T-cell (primary cell): ENCODE measurements around the gene LRRC1. TPM values are rescaled to one million over a fixed set of nuclear protein-coding genes. Genes with fewer than 3 reads are reported as not detected.

Experiments used
- ATAC-seq, 4 experiments: fragments of 200-7000 bp in 3 of 4; fragments of 150-1000 bp in 1 of 4; cut with Tn5 transposase; replicated peaks in 1 of 4; 1 replicate in 3 of 4; 2 replicates in 1 of 4; pipeline ENCODE4 v1.10.0; 2021; ENCODE audit warnings: moderate library complexity in 3 of 4, mild to moderate bottlenecking in 2 of 4, moderate number of reproducible peaks in 1 of 4
- CTCF ChIA-PET, 2 donors: fragments of 300-600 bp; sonication (Branson Sonifier 250); formaldehyde crosslinking; loops; one replicate each; lab custom pipeline; 2022; ENCODE audit warnings: antibody characterized with exemption in 2 of 2; lab: Charles Lee
- POLR2A ChIA-PET, 2 donors: fragments of 300-600 bp; sonication (Branson Sonifier 250); formaldehyde crosslinking; loops; one replicate each; lab custom pipeline; 2022; ENCODE audit warnings: antibody characterized with exemption in 2 of 2; lab: Charles Lee
- DNase-seq, 35 experiments: peaks; one replicate each; pipeline versions ENCODE4 v3.0.0 to v3.0.0-alpha.2; 2013 to 2023
- H3K27ac ChIP-seq: one replicate; pipeline ENCODE4 v1.5.1; 2013; ENCODE audit warnings: low read length
- H3K27me3 ChIP-seq, 2 experiments: replicated peaks in 1 of 2; 1 replicate in 1 of 2; 2 replicates in 1 of 2; pipeline versions ENCODE4 v1.6.1 to v1.7.0; 2013; ENCODE audit warnings: low read length in 1 of 2, mixed read lengths in 1 of 2; ENCODE audit not compliant: control insufficient read depth in 2 of 2, insufficient read depth in 2 of 2; ENCODE audit errors: extremely low read depth in 1 of 2
- H3K36me3 ChIP-seq, 2 donors: 1 replicate in 1 of 2; 2 replicates in 1 of 2; pipeline versions ENCODE4 v1.6.1 to v1.7.0; 2013; ENCODE audit warnings: low read length in 1 of 2; ENCODE audit not compliant: control insufficient read depth in 2 of 2, insufficient read depth in 1 of 2; ENCODE audit errors: extremely low read depth in 1 of 2
- H3K4me1 ChIP-seq, 2 experiments: 1 replicate in 1 of 2; 2 replicates in 1 of 2; pipeline versions ENCODE4 v1.6.1 to v1.7.0; 2013; ENCODE audit warnings: low read length in 2 of 2, mixed read lengths in 1 of 2; ENCODE audit not compliant: insufficient read depth in 2 of 2, control insufficient read depth in 1 of 2; ENCODE audit errors: extremely low read depth in 1 of 2
- H3K4me3 ChIP-seq, 2 donors: 1 replicate in 1 of 2; 2 replicates in 1 of 2; pipeline versions ENCODE4 v1.5.1 to v1.7.0; 2013; ENCODE audit warnings: mild to moderate bottlenecking in 2 of 2, low read length in 1 of 2, moderate library complexity in 1 of 2; ENCODE audit not compliant: control insufficient read depth in 1 of 2; ENCODE audit errors: extremely low read depth in 1 of 2
- H3K9me3 ChIP-seq: 2 replicates; pipeline ENCODE4 v1.7.0; 2013
- H3K27ac Mint-ChIP-seq, 2 donors: one replicate each; pipeline ENCODE4 v1.8.0; 2020 to 2021; ENCODE audit warnings: mild to moderate bottlenecking in 2 of 2, mixed read lengths in 2 of 2
- H3K27me3 Mint-ChIP-seq, 2 donors: one replicate each; pipeline ENCODE4 v1.8.0; 2021 to 2022; ENCODE audit warnings: mixed read lengths in 2 of 2
- H3K36me3 Mint-ChIP-seq: one replicate; pipeline ENCODE4 v1.8.0; 2021; ENCODE audit warnings: mixed read lengths
- H3K4me1 Mint-ChIP-seq, 3 donors: one replicate each; pipeline ENCODE4 v1.8.0; 2020 to 2022; ENCODE audit warnings: mixed read lengths in 3 of 3, mild to moderate bottlenecking in 1 of 3
- H3K4me3 Mint-ChIP-seq, 3 donors: one replicate each; pipeline ENCODE4 v1.8.0; 2020 to 2022; ENCODE audit warnings: mild to moderate bottlenecking in 3 of 3, mixed read lengths in 3 of 3, moderate library complexity in 3 of 3
- H3K9me3 Mint-ChIP-seq, 3 donors: one replicate each; pipeline ENCODE4 v1.8.0; 2020 to 2022; ENCODE audit warnings: mixed read lengths in 3 of 3
- WGBS: methylation state at CpG from one replicate; pipeline ENCODE4 v1.1.5; 2013; ENCODE audit warnings: missing lambda C conversion rate; ENCODE audit not compliant: insufficient coverage; 5-methylcytosine and 5-hydroxymethylcytosine counted together
- total RNA-seq, 35 experiments: library from RNA in 6 of 35; stranded (reverse) in 6 of 35; fragments of 120-200 nt in 1 of 35; gene quantifications; one replicate each; pipeline versions ENCODE4 v1.2.1 to v1.2.4 and lab custom pipeline; 2013 to 2026

The LRRC1 gene
- total RNA-seq, 5 donors from 2014 or later (not counting 1 experiment from before 2014, with no cell fraction given): 2.1 to 3.9 (median 2.8) TPM

GRCh38 chr6:53825532-53826321 is 30.9 kb downstream of the LRRC1 start:
- POLR2A ChIA-PET: no interaction called here
- WGBS: 67% methylated on average over 3 of the region's 7 CpGs
- Histone ChIP-seq H3K27ac (no peak overlapping the region), H3K36me3 (no peaks in the 10 kb centered on the region), H3K4me3 (no peak overlapping the region), H3K27me3 (no peaks in the 10 kb centered on the region), H3K4me1 (no peaks in the 10 kb centered on the region), H3K9me3 (no peaks in the 10 kb centered on the region)
- H3K4me1 Mint-ChIP-seq: peaks cover 0 to 2% (median 0%) of the 10 kb centered on the region in 3 donors
- peaks cover 0 to 3% (median 0%) of the 10 kb centered on the region in 3 donors for H3K9me3 Mint-ChIP-seq
- CTCF ChIA-PET: no interaction called here
- ATAC-seq (no peak), DNase-seq (no peak)
- no peaks in the 10 kb centered on the region for H3K27me3 Mint-ChIP-seq
- H3K4me3 Mint-ChIP-seq: no peak overlapping the region
- peaks cover 3% of the 10 kb centered on the region for H3K36me3 Mint-ChIP-seq
- no peak overlapping the region for H3K27ac Mint-ChIP-seq

GRCh38 chr6:53827531-53827930 is 32.7 kb downstream of the LRRC1 start:
- ChIA-PET POLR2A (no interaction called here), CTCF (no interaction called here)
- Histone ChIP-seq H3K9me3 (no peaks in the 10 kb centered on the region), H3K27ac (no peak overlapping the region), H3K27me3 (no peaks in the 10 kb centered on the region), H3K4me1 (no peaks in the 10 kb centered on the region), H3K36me3 (no peaks in the 10 kb centered on the region), H3K4me3 (no peak overlapping the region)
- H3K4me3 Mint-ChIP-seq: no peak overlapping the region
- H3K9me3 Mint-ChIP-seq: peaks cover 0 to 3% (median 0%) of the 10 kb centered on the region in 3 donors
- WGBS: 47% methylated on average over 1 of the region's 1 CpG
- DNase-seq (no peak), ATAC-seq (no peak)
- H3K27ac Mint-ChIP-seq: no peak overlapping the region
- H3K36me3 Mint-ChIP-seq: peaks cover 3% of the 10 kb centered on the region
- H3K27me3 Mint-ChIP-seq: no peaks in the 10 kb centered on the region
- peaks cover 0 to 2% (median 0%) of the 10 kb centered on the region in 3 donors for H3K4me1 Mint-ChIP-seq

GRCh38 chr6:53828215-53828614 is 33.4 kb downstream of the LRRC1 start:
- H3K4me3 Mint-ChIP-seq: no peak overlapping the region
- ATAC-seq: no peak
- POLR2A ChIA-PET: no interaction called here

GRCh38 chr6:53828966-53829697 is 34.3 kb downstream of the LRRC1 start:
- CTCF ChIA-PET: no interaction called here
- H3K27ac Mint-ChIP-seq: no peak overlapping the region
- no peaks in the 10 kb centered on the region for H3K9me3 ChIP-seq
- H3K36me3 ChIP-seq: no peaks in the 10 kb centered on the region
- no peak overlapping the region for H3K4me3 Mint-ChIP-seq
- DNase-seq: no peak
- no peaks in the 10 kb centered on the region for H3K27me3 Mint-ChIP-seq
- no peaks in the 10 kb centered on the region for H3K36me3 Mint-ChIP-seq
- no peaks in the 10 kb centered on the region for H3K27me3 ChIP-seq
- no peak for ATAC-seq
- H3K27ac ChIP-seq: no peak overlapping the region
- H3K4me3 ChIP-seq: no peak overlapping the region
- H3K4me1 ChIP-seq: no peaks in the 10 kb centered on the region
- peaks cover 0 to 2% (median 0%) of the 10 kb centered on the region in 3 donors for H3K4me1 Mint-ChIP-seq
- POLR2A ChIA-PET: no interaction called here
- peaks cover 0 to 3% (median 0%) of the 10 kb centered on the region in 3 donors for H3K9me3 Mint-ChIP-seq
- WGBS: no CpG with 5 or more reads among the region's 3 CpGs

More at GRCh38 chr6:53828215-53828614, 33.4 kb downstream of the LRRC1 start:
- no peak for DNase-seq
- H3K36me3 Mint-ChIP-seq: peaks cover 3% of the 10 kb centered on the region
- H3K27me3 ChIP-seq: no peaks in the 10 kb centered on the region
- no peak overlapping the region for H3K4me3 ChIP-seq
- CTCF ChIA-PET: interaction anchor here in 1 of 2 donors (0.7 kb wide), 1 partner anchor 398 kb away, joined by 5 read pairs; no protein-coding TSS in a partner anchor
- H3K9me3 ChIP-seq: no peaks in the 10 kb centered on the region
- H3K36me3 ChIP-seq: no peaks in the 10 kb centered on the region
- H3K27ac Mint-ChIP-seq: no peak overlapping the region
- H3K27ac ChIP-seq: no peak overlapping the region
- H3K4me1 ChIP-seq: no peaks in the 10 kb centered on the region
- H3K9me3 Mint-ChIP-seq: peaks cover 0 to 3% (median 0%) of the 10 kb centered on the region in 3 donors
- 94% methylated on average over 2 of the region's 2 CpGs for WGBS
- peaks cover 0 to 2% (median 0%) of the 10 kb centered on the region in 3 donors for H3K4me1 Mint-ChIP-seq
- H3K27me3 Mint-ChIP-seq: no peaks in the 10 kb centered on the region

GRCh38 chr6:53829698-53830221 is 35.0 kb downstream of the LRRC1 start:
- Mint-ChIP-seq H3K36me3 (no peaks in the 10 kb centered on the region), H3K9me3 (peaks cover 0 to 3% (median 0%) of the 10 kb centered on the region in 3 donors), H3K4me3 (no peak overlapping the region), H3K27ac (no peak overlapping the region), H3K27me3 (no peaks in the 10 kb centered on the region), H3K4me1 (peaks cover 0 to 2% (median 0%) of the 10 kb centered on the region in 3 donors)
- ChIA-PET CTCF (no interaction called here), POLR2A (no interaction called here)
- H3K36me3 ChIP-seq: no peaks in the 10 kb centered on the region
- H3K27ac ChIP-seq: no peak overlapping the region
- DNase-seq (no peak), ATAC-seq (no peak)
- H3K9me3 ChIP-seq: no peaks in the 10 kb centered on the region
- no peak overlapping the region for H3K4me3 ChIP-seq
- H3K4me1 ChIP-seq: no peaks in the 10 kb centered on the region
- WGBS: 100% methylated on average over 2 of the region's 5 CpGs
- H3K27me3 ChIP-seq: no peaks in the 10 kb centered on the region

GRCh38 chr6:53830366-53830765 is 35.6 kb downstream of the LRRC1 start:
- H3K36me3 ChIP-seq: no peaks in the 10 kb centered on the region
- no peaks in the 10 kb centered on the region for H3K27me3 ChIP-seq
- H3K9me3 ChIP-seq: no peaks in the 10 kb centered on the region
- Mint-ChIP-seq H3K4me3 (no peak overlapping the region), H3K27ac (no peak overlapping the region), H3K9me3 (no peaks in the 10 kb centered on the region), H3K27me3 (no peaks in the 10 kb centered on the region), H3K36me3 (no peaks in the 10 kb centered on the region), H3K4me1 (peaks cover 0 to 2% (median 0%) of the 10 kb centered on the region in 3 donors)
- H3K4me3 ChIP-seq: no peak overlapping the region
- H3K4me1 ChIP-seq: no peaks in the 10 kb centered on the region
- H3K27ac ChIP-seq: no peak overlapping the region
- WGBS: 67% methylated on average over 1 of the region's 1 CpG
- CTCF ChIA-PET: no interaction called here
- DNase-seq (no peak), ATAC-seq (no peak)
- POLR2A ChIA-PET: no interaction called here
